GM23338 (cell line): ENCODE data around the gene CDC14A.

Source experiments
- CREB1 ChIP-seq: fragments of 250-450 bp; sonication (Bioruptor Pico); IDR thresholded peaks from 2 replicates; pipeline ENCODE4 v1.5.0; 2020; ENCODE audit warnings: low read depth, mild to moderate bottlenecking, moderate library complexity
- CTCF ChIP-seq, 2 experiments: fragments of 200-600 bp in 1 of 2; sonication (generic) in 1 of 2; conservative IDR thresholded peaks; 2 replicates each; pipeline versions ENCODE4 v1.5.1 to v1.6.1; 2016 to 2017; ENCODE audit warnings: antibody characterized with exemption in 2 of 2, low read depth in 2 of 2, mild to moderate bottlenecking in 2 of 2, moderate library complexity in 1 of 2
- EZH2 ChIP-seq: fragments of 200-600 bp; sonication (generic); IDR thresholded peaks from one replicate; pipeline ENCODE4 v1.8.0; 2017; ENCODE audit warnings: antibody characterized with exemption, mild to moderate bottlenecking, low read depth; ENCODE audit not compliant: unreplicated experiment
- EZH2phosphoT487 ChIP-seq: fragments of 200-600 bp; sonication (generic); IDR thresholded peaks from one replicate; pipeline ENCODE4 v1.8.1; 2018; ENCODE audit warnings: antibody characterized with exemption; ENCODE audit not compliant: unreplicated experiment
- POLR2AphosphoS5 ChIP-seq: IDR thresholded peaks from 2 replicates; pipeline ENCODE4 v1.6.1; 2016; ENCODE audit warnings: antibody characterized with exemption, low read depth

GRCh38 chr1:100360790-100361510 is 8.6 kb downstream of the CDC14A start:
- no peak for TF ChIP-seq EZH2phosphoT487
- no peak for TF ChIP-seq CREB1 (CRISPR knock-in tag)
- no peak for TF ChIP-seq CTCF (conservative IDR thresholded peaks at IDR 0.05; ENCODE audit: low read depth in 2 of 2)
- TF ChIP-seq POLR2AphosphoS5: no peak
- no peak for TF ChIP-seq EZH2
